ENCODE data around the gene MICAL2.

MICAL2 gene

DNA sequence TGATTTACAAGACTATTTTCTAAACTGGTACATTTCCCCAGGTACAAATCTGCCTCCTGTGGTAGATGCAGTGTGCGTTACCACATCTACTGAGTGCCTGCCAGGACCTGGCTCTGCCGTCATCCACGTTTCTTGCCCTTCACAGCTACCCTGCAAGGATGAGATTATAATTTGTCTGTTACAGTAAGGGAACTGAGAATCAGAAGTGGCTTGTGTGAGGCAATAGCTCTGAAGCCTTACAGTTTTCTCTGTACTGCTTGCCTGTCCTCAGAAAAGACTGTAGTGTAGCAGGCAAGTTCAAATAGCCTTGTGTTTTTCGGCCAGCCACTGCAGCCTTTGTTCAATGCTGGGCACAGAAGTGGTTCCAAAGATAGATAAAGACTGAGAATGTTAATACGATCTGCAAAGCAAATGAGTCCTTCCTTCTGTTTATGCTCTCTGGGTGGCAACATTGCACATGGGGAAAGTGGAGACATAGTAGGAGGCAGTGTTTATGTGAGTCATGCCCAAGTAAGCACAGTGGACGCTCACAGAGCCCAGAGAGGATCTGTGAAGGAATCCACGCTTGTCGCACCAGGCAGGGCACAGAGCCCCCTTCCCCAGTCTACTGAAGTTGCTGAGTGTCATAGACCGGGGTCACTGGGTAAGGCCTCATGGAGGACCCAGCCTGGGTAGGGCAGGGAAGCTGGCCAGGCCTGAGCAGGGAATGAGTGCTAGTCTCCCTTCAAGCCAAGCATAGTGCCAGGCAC, 49.1 kb downstream of the MICAL2 start:
- no peak for DNase-seq

DNA sequence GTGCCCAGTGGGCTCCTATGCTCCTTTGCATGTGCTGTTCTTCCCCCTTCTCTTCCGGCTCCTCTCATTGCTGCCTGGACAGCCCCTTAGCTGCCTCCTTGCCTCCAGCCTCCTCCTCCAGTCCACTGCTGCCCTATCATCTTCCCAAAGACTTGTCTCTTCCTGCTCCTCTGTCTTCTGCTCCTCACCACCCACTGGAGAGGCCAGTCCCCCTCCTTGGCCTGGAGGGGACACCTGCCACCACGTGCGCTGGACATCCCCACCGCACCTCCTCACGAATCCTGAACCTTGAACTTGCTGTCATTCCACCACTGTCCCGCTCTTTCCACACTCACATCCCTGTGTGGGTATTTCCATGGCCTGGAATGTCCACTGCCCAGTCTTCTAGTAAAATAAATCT, 49.8 kb downstream of the MICAL2 start:
- DNase-seq = no peak

DNA sequence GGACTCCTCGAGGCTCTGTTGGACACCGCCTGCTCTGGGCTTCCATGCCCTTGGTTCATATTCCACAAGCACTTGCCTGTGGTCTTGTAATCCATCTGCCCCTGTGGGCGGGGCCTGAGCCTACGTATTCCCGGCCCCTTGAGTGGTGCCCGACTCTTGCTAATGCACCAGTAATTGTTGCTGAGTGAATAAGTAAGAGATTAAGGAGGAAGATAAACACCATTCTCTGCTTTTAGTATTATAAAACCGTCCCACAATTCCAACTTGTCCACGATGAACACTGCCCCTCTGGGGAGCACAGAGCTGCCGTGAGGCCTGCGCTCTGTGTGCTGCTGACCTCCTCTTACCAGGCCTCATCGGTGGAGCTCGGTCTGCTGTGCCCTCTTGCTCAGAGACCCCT, 50.3 kb downstream of the MICAL2 start:
- no peak for DNase-seq

DNA sequence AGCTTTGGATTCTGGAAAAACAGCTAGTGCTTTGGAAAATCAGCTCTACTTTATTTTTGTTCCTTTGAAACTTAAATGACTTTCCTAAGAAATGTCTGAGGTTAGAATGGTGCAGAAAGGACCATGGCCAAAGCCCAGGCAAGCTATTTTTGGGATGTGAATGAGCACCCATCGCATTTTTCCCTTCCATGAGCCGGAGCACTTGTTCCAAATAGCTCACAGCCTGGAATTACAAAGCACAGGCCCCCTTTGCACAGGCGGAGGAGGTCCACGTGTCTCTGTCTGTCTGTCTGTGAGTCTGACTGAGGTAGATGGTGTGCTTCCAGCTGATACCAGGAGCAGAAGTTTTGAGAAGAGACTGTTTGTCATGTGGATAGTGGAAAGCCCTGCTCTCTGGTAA, 50.7 kb downstream of the MICAL2 start:
- DNase-seq = no peak

DNA sequence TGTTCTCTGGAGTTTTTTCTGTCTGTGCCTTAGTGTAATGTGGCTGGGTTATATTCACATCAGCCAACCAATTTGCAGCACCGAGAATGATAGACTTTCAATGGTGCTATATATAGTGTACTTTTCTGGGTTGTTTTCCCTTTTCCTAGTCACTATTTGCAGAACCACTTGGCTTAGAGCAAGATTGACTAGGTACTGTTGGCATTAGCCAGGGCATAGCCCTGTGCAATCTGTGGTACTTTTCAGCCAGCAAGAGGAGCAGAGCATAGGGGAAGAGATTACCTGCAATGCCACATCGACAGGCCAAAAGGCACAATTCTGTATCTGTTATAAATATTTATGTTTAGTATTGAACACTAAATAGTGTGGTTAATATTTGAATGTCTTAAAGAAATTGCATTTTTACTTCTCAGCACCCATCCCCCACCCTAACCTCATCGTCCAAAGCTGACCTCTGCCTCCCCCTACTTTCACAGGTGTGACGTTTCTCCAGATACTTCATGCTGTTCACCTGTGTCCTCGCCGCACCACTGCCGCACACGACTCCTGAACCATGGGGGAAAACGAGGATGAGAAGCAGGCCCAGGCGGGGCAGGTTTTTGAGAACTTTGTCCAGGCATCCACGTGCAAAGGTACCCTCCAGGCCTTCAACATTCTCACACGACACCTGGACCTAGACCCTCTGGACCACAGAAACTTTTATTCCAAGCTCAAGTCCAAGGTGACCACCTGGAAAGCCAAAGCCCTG, 51.4 kb downstream of the MICAL2 start:
- no peak for DNase-seq

DNA sequence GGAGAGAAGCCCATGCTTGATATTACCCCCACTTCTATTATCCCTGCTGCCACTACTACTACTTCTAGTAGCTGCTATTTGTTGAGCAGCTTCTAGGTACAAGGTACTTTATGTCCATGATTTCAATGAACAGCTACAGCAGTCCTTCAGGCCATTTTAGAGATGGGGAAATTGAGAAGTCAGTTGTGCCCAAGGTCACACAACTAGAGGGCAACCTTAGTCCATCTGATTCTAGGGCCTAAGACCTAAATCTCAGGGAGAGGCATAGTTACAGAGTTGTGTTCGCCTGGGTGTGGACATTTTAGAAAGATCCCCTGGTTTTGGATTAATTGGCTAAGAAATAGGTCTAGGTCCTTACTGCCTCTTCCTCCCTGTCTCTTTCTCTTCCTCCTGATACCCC, 52.3 kb downstream of the MICAL2 start:
- DNase-seq = no peak

DNA sequence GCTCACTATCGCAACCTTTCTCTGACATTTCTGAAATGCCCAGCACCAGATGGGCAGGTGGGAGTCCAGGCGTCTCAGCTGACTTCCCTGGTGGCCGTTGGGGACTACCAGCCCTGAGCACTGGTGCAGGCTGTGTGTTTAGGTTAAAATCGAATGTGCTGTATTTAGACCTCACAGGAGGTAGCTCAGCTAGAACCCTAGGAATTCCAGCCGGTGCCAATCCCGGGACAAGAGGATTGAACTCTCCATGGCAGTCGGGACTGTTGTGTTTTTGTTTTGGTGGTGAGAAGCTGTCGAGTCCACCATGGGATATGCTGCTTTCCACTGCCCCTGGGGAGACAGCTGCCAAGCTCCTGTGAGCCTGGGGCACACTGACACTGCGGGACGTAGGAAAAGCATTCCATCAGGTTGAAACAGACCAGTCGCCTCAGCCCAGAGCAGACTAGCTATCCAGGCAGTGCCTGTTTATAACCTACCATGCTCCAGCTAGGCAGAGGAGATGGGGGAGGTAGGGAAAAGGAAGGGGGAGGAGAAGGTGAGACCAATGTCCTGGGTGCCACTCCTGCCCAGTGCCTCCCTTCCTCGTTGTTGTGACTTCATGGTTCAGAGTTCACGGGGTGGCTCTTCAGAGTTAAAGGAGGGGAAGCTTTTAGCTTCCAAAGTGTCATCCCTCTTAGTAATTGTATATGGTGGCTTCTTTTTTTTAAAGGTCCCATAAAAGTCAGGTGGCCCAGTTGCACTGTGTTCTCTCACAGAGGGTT, 53.0 kb downstream of the MICAL2 start:
- DNase-seq = no peak

DNA sequence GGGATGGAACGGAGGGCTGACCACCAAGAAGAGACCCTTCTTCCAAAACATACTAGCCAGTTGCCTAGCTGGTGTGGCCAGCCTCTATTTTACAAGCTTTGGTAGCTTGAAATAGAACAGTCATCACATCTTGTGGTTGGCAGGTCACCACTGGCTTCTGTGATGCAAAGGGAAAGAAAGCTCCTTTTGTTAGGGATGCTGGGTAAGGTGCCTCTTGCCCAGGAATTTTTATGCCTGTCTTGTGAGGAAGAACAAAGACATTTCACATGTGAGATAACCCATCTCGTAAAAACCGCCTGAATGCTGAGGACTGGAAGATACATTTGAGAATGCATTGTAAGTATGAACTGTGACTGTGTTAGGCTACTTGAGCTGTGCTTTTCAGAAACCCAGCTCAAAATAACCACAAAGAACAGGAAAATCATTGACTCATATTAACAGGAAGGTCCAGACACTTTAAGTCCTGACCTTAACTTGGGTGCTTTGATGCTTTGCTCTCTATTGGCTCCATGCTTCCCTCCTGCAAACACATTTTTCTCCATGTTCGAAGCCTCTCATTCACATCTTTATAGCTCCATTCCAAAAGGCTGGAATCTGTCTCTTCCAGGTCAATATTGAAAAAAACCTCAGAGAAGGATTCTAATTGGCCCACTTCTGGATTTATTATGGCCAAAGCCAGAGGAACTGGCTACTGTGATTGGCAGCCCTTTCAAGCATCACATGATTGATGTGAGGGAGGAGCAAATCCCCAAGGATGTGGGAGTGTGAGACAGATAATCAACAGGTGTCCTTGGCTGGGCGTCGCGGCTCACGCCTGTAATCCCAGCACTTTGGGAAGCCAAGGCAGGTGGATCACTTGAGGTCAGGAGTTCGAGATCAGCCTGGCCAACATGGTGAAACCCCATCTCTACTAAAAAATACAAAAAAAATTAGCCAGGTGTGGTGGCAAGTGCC, 53.9 kb downstream of the MICAL2 start:
- DNase-seq = no peak

DNA sequence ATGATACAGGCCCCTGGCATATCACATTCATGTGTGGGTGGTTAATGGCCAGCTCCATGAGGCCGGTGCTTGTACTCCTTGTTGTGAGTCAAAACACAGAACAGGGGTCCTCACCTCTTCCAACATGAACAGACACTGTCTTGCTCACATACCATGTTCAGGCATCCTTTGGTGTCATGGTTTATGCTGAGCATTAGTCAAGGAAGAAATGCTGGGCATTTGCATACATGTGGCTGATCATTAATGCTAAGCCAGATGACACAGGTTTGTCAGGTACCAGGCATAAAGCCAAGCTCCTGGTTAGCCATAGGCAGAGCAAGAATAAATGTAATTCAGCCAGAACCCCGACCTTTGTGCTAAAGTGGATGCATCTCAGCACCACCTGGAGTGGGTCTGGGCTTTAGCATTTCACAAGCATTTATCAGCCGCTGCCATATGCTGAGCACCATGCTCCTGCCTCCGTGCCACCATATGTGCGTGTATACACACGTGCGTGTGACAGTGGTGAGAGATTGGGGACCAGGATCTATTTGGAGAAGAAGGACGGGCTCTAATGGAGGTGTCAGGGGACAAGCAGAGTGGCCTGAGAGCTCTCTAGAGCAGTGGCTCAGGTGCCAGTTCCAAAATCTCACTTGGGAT, 55.0 kb downstream of the MICAL2 start:
- no peak for DNase-seq

DNA sequence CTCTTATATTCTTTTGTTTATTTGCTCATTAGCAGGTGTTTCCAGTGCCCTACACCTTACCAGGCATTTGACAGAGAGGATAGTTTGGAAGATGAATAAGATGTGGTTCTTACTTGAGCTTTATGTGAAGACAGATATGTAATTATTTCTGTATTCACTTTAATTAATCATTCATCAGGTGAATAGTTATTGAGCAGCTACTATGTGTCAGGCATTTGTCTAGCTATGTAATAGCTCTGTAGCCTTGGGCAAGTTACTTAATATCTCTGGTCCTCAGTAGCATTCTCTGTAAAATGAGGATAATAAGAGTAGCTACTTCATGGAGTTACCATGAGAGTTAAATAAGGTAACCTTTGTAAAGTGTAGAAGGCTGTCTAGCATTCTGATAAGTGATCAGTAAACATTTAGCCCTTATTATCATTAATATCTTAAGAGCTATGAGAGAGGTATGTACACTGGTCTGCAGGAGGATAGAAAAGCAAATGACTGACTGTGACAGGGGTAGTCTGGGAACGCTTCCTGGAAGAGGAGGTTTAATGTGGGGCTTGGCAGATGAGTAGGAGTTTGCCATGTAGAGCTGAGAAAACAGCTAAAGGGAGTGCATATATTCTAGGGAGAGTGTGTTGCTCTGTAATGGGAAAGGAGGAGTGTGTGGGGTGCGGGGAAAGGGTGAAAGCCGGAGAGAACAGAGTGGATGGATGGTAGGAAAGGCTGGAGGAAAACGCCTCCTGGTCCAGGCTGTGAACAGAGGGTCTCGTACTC, 56.1 kb downstream of the MICAL2 start:
- no peak for DNase-seq

DNA sequence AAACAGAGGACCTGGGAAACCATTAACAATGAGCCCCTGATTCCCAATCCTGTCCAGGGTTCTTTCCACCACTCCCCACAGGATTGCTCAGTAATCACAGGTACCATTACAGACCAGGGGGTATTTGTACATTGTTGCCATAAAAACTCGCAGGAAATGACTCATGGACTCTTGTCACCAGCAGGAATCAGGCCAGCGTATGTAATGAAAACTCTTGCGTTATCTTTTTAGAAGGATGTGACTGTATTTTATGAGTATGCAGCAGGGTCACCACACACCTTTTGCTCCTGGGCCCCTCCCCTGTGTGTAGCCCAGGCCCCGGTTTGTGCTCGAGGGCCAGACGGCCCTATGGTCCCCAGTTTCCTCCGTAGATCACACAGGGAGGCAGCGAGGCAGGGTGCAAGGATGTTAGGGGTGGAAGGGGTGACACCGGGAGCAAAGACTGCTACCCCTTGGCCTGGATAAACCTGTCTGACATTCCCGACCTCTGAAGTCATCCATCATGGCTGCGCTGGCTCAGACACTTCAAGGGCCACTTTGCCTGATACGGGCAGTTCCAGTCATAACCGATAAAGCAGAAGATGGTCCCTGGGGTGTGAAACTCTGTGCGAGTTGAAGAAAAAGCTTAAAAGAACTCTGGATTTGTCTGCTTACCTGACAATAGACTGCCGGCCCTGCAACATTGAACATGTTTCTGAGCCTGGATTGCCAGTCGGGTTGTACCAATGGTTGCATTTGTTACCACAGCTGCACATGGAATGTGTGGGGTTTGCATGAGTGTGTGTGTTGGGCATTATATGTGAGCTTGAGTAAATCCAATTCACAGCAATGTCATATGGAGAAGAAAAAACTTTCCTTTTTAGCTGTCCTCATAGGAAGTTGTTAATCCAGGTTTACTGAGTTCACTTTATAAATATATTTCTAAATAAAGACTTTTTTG, 56.9 kb downstream of the MICAL2 start:
- DNase-seq = no peak

DNA sequence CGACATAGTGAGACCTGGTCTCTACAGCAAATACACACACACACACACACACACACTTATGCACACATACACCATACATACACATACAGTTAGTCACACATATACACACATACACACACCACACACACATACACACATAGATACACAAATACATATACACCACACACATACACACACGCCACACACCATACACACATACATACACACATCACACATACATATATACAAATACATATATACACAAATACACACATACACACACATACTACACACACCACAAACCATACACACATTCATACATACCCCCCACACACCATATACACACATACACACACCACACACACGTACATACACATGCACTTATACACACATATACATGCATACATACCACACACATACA, 57.7 kb downstream of the MICAL2 start:
- no peak for DNase-seq

DNA sequence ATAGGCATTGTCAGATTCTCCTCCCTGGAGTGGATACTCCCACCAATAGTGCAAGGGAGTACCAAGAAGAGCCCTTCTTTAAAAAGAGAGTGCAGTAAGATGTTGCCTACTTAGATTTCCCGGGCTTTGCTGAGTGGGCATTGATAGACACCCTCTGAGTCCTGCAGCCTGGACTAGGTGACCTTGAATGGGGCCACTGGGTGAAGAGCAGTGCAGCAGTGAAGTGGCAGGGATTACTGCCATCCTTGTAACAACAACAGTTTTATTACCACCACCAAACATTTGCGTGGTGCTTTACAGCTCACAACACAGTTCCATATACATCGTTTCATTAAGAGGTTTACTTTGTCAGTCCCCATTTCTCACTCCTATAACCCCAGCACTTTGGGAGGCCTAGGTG, 59.4 kb downstream of the MICAL2 start:
- DNase-seq = no peak

DNA sequence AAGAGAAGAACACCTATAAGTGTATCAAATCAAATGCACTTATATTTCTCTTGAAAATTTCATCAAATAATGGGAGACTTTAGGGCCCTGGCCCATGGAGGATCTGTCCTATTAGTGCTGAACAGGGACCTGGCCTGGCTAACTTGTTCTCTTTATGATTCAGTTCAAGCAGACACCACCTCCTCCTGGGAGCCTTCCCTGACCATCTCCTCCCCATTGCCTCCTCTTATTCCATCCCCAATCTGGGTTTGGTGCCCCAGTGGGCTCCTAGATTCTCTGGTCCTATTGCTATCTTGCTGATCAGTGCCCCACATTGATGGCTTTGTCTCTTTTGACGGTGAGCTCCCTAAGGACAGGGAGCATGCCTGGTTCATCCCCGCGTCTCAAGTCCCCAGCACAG, 60.1 kb downstream of the MICAL2 start:
- DNase-seq = no peak

DNA sequence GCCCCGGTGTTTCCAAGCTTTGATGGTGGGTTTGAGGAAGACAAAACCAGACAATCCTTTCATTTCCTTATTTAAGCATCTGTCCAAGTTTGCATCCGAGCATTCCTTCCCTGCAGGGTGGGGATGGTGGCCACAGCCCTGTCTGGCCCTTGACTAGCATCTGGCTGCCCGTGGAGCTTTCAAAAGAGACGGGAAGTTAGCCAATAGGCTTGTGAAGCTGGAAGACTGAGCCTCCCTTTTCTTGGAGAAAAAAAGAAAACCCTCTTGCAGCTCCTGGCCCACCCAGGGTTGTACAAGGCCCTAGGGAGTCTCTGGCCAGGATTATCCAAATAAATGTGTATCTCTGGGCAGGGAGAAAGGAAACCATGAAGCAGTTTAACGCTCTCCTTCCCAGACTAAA, 60.6 kb downstream of the MICAL2 start:
- no peak for DNase-seq

DNA sequence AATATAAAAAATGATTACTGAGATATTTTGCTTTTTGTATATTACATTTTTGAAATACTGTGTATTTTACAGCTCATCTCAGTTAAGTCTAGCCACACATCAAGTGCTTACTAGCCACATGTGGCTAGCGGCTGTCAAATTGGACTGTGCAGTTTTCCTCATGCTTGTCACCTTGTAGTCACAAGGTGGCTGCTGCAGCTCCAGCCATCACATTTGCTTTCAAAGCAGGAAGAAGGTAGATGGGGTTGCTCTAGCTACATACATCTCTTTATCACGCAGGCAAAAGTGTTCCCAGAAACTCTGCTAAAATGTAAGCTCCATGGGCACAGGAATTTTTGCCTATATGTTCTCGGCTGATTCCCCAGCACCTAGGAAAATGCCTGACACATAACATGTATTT, 61.5 kb downstream of the MICAL2 start:
- no peak for DNase-seq

DNA sequence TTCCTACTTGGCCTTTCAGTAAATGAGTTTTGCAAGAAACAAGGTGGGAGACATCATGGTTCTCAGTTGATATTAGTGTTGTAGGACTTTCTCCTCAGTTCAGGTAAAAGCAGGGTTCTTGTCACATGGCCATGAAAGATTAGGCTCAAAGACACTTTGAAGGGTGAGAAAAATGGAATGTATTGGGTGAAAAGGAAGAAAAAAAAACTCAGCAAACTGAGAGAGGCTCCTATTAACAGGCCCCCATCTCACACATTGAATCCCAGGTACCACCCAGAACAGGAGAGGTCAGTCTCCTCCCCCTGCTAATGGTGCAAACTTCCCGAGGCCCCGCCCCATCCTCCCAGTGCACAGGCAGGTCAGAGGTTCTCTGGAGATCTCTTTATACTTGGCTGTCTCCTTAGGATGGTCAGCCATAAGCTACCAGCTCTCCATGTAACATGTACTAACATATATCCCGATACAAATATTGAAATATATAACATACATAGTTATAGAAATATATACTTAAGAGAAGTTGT, 62.2 kb downstream of the MICAL2 start:
- no peak for DNase-seq

DNA sequence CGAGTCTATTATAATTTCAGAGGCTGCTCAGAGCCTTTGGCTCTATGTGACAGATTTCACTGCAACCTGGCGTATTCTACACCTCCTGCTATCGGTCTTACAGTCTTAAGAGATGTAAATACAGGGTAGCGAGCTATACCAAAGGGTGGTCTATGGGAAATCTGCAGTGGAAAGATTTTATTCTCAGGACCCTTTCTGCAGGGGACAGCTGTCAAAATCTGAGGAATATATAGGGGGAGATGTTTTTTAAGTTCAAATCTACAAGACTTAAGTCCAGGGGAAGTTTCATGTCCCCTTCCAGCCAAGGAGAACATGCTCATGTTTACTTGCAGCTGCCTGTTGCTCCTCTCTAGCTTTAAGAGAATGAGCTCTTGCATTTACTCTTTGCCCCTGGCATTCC, 62.7 kb downstream of the MICAL2 start:
- DNase-seq = no peak

DNA sequence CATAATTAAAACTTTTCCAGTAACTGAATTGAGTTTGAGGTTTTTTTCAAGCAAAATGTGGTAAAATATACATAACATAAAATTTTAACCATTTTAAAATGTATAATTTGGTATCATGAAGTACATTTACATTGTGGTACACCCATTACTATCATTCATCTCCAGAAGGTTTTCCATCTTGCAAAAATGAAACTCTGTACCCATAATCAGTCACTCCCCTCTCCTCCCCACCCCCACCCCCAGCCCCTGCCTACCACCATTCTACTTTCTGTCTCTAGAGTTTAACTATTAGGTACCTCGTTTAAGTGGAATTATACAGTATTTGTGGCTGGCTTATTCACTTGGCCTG, 63.7 kb downstream of the MICAL2 start:
- DNase-seq = no peak

DNA sequence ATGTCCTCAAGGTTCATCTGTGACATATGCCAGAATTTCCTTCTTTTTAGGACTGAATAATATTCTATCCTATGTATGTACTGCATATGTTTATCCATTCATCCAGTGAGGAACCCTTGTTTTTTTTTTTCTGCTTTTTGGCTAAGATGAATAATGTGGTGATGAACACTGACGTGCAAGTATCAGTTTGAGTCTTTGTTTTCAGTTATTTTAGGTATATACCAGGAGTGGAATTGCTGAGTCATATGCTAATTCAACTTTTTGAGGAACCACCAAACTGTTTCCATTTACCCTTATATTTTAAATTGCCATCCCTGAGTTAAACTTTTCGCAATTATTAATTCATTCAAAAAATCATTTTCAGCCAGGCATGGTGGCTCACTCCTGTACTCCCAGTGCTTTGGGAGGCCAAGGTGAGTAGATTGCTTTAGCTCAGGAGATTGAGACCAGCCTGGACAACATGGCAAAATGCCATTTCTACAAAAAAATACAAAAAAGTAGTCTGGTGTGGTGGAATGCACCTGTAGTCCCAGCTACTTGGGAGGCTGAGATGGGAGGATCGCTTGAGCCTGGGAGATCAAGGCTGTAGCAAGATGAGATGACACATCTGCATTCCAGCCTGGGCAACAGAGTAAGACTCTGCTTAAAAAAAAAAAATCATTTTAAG, 64.2 kb downstream of the MICAL2 start:
- DNase-seq = no peak
